HG03354 (cell line): ENCODE measurements around the gene PSG1.
"Not testable (repeated sequence)": the region's sequence is repeated elsewhere in the genome, so short reads cannot be mapped to it uniquely, and the experiment has no call there.

Experiments used
- ATAC-seq: cut with Tn5 transposase; IDR thresholded peaks from one replicate; pipeline ENCODE4 v1.9.1; 2021; ENCODE audit warnings: mild to moderate bottlenecking; ENCODE audit not compliant: unreplicated experiment, poor library complexity, severe bottlenecking

Gene PSG1

DNA sequence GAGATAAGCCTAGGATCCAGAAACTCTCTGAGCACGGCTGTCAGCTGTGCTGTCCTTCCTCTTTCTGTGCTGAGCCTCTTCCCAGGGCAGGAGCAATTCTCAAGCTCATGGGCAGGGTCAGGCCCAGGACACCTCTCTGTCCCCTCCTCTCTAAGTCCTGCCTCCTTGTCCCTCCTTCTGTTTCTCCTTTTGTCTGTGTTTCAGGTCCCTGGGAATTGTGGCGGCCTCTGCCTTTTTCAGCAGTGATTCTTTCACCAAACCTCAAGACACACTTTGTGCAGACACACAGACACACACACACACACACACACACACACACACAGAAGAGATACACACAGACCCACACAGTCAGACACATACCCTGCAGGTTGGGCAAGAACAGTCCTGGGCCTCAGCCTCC, at the start of gene PSG1:
PSG1 (minus strand) TSS at position 101 of the 400 bp plus-strand sequence. CDS start 132 bp downstream, outside the sequence.
- no peak for ATAC-seq

DNA sequence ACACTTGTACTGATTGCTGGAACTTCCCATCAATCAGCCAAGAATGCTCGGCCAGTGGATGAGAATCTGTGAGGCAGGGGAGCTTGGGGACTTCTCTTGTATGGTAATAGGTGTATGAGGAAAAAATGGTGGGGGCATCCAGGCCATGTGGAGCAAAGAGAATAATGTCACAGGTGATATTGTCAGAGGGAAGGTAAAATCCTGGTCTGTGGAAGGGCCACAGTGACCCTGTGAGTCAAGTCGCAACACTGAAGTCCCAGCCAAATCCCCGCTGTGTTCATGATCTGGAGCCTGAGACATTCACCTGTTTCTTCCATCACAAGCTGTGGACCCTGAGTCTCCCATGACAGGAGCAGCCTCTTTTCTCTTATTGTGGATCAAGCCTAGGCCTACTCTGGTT, 49.4 kb upstream of the PSG1 start:
- ATAC-seq: no peak

DNA sequence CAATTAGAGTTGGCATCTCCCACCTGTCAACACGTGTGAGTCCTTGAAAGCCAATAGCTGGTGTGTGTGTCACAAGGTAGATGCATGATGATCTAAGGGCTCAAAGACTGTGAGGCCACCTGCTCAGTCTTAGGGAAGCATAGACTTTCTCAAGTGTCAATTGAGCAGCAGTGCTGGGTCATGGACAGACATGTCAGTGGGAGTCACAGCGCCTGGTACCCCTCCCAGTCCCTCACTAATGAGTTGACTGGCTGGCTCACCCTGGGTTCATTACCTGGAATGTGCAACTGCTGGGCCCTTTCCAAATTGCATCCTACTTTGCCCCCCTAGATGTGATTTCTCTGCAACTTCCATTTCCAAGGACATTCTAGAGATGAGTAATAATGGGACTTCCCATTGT, 47.3 kb upstream of the PSG1 start:
- ATAC-seq: no peak

DNA sequence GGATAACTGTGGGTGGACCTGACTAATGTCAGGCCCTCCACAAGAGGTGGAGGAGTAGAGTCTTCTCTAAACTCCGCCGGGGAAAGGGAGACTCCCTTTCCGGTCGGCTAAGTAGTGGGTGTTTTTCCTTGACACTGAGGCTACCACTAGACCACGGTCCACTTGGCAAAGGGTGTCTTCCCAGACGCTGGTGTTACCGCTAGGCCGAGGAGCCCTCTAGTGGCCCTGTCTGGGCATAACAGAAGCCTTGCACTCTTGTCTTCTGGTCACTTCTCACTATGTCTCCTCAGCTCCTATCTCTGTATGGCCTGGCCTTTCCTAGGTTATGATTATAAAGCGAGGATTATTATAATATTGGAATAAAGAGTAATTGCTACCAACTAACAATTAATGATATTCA, 43.6 kb upstream of the PSG1 start:
- ATAC-seq: not testable (repeated sequence)

DNA sequence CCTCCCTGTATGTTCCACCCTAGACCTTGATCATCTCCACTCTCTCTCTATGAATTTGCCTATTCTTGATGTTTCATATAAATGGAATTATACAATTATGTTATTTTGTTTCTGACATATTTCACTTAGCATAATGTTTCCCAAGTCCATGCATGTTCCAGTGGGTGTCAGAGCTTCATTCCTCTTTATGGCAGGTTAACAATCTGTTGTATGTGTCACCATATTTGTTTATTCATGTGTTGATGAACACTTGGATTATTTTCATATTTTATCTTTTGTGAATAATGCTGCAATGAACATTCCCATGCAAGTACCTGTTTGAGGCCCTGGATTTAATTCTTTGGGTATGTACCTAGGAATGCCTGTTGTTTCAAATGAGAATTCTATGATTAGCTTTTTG, 41.5 kb upstream of the PSG1 start:
- not testable (repeated sequence) for ATAC-seq

DNA sequence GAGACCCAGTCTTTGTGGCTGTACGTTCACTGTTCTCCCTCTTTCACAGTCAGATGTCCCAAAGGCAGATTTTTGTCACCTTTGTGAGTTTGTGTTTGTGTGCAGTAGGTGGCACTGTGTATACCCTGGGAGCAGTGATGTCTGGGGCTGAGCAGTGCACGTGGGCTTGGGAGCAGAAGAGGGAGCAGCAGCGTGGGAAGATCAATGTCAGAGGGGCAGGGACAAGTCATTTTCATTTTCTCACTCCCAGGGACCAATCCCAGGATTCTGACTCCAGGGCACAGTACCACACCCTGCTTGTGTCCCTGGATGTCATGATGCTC, 40.2 kb upstream of the PSG1 start:
- no peak for ATAC-seq

DNA sequence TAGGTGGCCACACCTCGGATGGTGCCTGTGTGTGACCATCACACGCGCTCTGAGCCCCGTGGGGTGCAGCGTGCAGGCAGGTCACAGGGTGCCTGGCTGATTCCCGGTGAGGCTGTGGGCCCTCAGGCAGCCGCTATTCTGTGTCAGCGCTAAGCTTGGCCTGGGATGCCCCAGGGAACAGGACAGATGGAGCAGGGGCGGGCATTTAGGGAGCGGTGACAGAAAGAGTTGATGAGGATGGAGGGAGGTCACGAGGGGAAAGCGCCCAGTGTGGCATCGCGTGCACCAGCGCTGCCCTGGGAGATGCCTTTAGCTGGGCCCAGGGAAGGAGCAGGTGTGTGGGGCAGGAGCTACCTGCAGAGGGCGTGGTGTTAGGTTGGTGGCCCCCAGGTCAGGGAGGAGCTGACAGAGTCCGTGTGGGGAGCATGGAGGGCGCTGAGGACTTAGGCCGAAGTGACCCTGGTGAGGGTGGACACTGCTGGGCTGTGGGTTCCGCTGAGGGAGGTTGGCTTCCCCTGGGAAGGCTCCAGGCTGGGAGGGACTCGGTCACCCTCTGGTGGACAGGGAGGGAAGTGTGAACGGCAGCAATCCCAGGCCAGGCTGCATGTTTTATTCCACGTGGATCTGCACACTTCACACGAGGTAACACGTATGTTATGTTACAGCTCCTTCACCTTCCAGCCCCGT, 39.7 kb upstream of the PSG1 start:
- not testable (repeated sequence) for ATAC-seq

DNA sequence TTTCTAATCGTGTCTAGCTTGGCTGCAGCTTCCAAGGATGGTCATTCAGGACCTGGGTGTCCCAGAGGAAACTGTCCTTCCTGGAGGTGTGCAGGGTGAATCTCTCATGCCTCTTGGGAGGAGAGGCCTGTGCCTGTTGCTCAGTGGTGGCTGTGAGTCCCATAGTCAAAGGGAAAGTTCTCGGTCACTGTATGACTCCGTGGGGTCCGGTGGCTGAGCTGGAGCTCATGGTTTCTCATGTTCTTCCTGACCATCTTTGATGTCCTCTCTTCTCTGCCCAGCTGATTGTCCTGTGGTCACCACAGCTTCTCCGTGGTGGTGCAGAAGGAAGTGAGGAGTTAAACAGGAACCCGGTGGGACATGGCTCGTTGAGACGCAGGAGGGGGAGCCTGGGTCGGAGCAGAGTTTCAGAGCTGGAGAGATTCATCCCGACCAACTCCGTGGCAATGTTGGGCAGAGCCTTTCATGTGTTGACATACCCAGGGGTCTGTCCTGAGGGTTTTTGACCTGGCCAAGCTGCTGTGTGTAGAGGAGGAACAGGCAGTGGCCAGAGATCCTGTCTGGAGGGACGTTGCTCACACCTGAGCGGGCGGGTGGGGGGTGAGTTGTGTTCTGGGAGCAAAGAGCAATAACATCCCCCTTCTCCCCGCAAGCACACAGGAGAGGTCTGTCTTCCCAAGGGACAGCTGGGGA, 39.0 kb upstream of the PSG1 start:
- ATAC-seq: not testable (repeated sequence)

DNA sequence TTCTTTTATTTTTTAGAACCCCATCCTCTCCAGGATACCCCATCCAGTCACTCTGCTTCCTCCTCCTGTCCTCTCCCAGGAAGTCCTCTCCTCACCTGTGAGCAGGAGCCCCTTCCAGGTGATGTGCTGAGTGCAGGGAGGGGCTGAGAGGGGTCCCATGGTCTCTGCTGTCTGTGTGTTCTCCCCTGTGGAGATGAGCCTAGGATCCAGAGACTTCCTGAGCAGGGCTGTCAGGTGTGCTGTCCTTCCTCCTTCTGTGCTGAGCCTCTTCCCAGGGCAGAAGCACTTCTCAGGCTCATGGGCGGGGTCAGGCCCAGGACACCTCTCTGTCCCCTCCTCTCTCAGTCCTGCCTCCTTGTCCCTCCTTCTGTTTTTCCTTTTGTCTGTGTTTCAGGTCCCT, 38.1 kb upstream of the PSG1 start, which contains the start of gene PSG6:
PSG6 (minus strand) TSS at position 261 of the 400 bp plus-strand sequence; CDS start at position 159, 102 bp downstream.
- ATAC-seq: not testable (repeated sequence)

DNA sequence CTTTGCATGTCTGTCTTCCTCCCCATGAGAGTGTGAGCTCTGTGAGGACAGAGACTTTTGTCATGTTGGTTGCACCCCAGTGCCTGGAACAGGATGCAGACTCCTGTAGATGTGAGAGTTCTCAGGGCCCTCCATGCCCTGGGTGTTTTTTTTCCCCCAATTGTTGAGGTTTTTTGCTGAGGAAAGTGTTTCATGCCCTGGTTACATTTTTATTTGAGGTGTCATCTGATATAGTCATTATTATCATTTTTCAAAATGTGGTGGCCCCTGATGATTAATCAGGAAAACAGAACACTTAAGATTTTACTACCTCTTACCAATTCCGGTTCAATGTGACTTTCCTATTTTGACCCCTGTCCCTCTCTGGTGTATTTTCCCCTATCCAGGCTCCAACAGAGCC, 37.4 kb upstream of the PSG1 start:
- ATAC-seq: not testable (repeated sequence)

DNA sequence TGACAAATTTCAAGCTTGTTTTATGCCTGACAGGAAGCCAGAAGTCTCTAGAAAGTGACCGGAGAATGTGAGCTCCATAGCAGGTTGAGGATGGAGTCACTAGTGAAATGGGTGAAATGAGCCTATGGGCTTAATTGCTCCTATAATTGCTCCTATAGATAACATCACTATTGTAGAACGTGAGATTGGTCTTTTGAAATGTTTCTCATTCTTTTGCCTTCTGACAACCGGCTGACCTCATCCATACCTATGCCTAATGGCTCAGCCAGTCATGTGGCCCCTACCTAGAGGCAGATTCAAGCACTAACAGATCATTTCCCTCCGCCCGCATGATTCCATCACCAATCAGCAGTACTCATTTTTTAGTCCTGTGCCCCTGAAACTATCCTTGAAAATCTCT, 34.0 kb upstream of the PSG1 start:
- ATAC-seq: not testable (repeated sequence)

DNA sequence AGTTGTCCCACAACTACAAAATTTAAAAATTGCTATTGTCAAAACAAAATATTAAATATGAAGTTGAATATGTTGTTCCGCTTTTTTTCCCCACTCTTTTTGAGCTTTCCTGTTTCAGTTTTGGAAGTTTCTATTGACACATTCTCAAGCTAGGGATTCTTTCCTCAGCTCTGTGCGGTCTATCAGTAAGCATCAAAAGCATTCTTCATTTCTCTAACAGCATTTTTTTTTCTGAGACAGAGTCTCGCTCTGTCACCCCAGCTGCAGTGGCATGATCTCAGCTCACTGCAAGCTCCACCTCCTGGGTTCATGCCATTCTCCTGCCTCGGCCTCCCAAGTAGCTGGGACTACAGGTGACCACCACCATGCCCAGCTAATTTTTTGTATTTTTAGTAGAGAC, 33.4 kb upstream of the PSG1 start:
- ATAC-seq: not testable (repeated sequence)

DNA sequence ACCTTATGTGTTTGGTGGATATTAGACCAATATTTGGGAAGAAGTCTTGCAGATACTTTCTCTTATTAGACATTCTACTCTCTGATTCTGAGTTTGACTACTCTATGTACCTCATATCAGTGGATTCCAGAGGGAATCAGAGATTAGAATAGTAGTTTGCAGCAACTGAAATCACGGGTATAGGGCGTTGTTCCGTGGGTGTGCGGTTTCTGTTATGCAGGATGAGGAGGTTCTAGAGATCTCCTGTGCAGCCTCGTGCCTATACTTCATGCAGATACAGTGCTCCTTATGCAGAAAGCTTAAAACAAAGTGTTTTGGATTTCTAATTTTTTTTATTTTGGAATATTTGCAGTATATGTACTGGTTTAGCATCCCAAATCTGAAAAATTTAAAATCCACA, 32.2 kb upstream of the PSG1 start:
- ATAC-seq: not testable (repeated sequence)

DNA sequence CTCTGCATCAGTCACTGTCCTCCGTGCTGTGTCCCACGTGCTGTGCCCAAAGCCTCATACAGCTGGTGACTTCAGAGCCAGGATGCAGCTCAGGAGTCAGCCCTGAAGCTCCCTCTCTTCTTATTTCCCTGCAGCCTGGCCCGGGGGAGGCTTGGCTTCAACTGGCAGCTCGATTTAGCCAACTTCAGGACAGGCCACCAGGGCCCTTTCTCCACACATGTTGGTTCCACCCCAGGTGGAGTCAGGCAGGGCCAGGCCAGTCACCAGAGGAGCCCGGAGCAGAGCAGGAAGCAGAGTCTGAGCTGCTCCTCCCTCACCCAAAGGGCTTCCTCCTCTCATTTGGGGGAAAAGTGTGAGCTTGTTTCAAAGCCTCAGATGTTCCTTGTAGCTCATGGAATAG, 26.6 kb upstream of the PSG1 start:
- not testable (repeated sequence) for ATAC-seq

DNA sequence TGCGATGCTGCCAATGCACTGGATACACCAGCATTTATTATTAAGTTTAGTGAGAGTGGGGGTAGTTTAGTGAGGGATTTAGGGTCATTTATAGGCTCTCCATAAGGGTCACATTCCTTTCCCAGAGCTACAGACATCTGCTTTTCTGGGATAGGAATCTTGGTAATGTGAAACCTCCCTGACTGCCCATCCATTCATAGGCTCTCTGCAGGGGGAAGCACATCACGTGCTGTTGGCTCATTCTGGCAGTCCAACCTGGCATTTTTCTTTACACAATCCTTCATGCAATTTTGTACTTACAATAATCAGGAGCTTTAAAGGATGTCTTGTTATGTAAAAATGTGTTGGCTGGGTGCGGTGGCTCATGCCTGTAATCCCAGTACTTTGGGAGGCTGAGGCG, 21.0 kb upstream of the PSG1 start:
- not testable (repeated sequence) for ATAC-seq

DNA sequence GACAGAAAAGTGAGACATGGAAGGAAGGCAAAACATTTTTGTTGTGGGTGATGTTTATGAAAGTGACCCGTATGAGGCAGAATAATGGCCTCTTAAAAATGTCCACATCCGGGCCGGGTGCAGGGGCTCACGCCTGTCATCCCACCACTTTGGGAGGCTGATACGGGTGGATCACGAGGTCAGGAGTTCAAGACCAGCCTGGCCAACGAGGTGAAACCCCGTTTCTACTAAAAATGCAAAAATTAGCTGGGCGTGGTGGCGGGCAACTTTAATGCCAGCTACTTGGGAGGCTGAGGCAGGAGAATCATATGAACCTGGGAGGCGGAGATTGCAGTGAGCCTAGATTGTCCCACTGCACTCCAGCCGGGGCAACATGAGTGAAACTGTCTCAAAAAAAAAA, 20.2 kb upstream of the PSG1 start:
- ATAC-seq: not testable (repeated sequence)

DNA sequence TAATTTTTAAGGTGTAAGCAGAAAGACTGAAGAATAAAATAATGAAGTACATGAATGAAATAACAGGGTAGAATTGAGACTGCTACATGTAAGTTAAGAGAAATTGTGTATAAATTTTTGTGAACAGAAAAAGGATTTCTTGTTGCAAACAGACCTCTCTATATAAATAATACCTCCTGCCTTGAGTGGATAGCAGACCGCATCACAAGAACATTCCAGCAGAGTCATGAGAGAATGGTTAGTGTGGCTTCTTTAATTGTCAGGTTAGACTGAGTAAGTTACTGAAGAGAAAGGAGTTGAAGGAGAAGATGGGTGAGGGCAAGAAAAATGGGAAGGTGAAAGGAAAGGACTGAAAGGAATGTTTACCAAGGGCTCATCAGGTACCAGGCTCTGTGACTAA, 19.6 kb upstream of the PSG1 start:
- not testable (repeated sequence) for ATAC-seq

DNA sequence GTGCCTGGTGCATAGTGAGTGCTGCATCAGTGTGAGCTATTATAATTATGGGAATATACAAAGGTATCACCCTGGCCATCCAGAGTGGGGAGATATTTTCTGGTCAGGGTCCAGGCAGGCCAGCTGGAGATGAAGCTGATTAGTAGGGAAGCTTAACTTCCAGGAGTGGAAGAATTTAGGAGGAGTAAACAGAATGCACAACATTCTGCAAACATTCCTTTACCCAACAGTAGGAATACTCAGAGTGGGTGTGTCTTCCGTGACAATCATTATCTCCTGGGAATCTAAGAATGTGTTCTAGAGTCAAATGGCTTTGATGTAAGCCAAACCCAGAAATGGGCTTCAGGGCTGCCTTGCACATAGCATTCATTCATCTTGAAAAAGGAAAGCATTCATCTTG, 19.1 kb upstream of the PSG1 start:
- not testable (repeated sequence) for ATAC-seq

DNA sequence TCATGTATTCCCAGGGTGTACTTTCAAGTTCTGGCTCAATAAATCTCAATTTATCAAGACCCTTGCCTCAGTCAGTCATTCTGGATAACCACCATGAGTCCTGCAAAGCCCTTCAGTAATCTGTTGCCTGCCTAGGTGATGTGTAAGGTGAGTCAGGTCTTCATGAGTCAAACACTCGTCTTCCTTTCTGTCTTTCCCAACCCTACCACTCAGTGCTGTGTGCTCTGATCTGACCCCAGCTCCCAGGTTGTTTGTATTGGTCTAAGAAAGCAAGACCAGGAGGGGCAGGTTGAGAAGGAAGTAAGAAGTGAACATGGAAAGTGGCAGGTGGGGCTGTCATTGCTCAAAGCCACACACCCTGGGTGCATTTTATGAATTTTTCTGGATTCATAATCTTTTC, 18.2 kb upstream of the PSG1 start:
- not testable (repeated sequence) for ATAC-seq

DNA sequence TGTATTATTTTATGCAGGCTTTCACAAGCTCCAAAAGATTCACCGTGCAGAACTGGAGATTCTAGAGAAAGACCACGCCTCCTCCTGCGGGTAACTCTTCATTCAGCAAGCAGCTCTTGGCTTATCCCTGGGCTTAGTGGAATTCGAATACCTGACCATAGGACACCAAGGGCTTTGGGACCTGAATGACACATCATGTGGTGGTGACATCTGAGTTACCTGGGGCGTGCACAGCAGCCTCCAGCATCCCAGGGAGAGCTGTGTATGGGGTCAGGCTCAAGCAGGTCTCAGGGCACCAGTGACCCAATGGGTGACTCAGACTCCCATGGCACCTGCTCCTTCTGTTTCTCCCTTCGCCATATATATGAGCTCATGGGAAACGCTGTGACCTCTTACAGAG, 10.9 kb upstream of the PSG1 start:
- not testable (repeated sequence) for ATAC-seq

DNA sequence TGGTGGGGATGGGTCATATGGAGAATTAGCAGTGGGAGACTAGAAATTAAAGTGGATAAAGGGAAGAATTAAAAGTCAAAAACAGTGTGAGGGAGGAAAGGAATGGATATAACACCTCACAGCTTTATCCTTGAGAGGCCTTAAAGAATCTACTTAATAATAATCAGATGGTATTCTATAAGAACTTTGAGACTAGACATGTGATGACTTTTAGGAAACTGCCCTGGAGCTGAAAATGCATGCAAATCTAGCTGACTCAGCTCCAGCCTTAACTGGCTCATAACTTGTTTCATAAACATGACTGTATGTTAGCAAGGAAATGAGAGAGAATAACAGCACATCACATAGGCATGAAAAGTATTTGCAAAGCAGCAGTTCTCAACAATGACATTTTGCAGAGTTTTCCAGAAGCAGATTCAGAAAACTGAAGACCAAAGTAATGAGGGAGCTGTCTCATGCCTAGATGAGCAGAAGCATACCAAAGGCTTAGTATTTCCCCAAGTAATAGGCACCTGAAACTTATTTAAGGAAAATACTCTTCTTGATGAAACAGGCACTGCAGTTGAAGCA, 8.4 kb upstream of the PSG1 start:
- not testable (repeated sequence) for ATAC-seq
